ENCODE data around the gene FLNB.

Gene FLNB

GRCh38 chr3:58202917-58203360 is 194.7 kb downstream of the FLNB start:
- TF ChIP-seq POLR2A (IDR thresholded peaks at IDR 0.05; ENCODE audit: low read length) (no peak), GATA1 (IDR thresholded peaks at IDR 0.05; ENCODE audit: low read depth, low read length) (no peak)
- no peak for DNase-seq

GRCh38 chr3:58203541-58203940 is 195.3 kb downstream of the FLNB start:
- TF ChIP-seq POLR2A (IDR thresholded peaks at IDR 0.05; ENCODE audit: low read length) (no peak), GATA1 (IDR thresholded peaks at IDR 0.05; ENCODE audit: low read depth, low read length) (no peak)
- DNase-seq: no peak

DNA sequence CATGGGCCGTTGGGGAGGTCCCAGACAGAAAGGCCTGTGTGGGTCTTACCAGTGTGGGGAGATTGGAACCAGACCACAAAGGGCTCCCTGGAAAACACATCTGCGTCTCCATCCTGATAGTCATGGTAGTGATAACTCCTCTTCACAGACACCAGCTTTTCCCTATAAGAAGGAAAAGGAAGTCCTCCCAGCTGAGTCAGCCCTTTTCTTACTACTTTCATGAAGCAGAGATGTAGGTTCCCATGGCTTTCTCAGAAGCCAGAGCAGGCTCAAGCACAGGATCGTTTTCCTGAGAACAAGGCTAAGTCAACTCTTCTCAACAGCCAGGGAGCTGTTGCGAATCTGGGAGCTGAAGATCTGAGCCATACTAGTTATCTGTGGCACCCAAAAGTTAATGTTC is 196.5 kb downstream of the FLNB start:
- DNase-seq: no peak
- TF ChIP-seq GATA1 (IDR thresholded peaks at IDR 0.05; ENCODE audit: low read depth, low read length): no peak
- TF ChIP-seq POLR2A (IDR thresholded peaks at IDR 0.05; ENCODE audit: low read length): no peak

- no peak for DNase-seq
- TF ChIP-seq POLR2A (IDR thresholded peaks at IDR 0.05; ENCODE audit: low read length) (no peak), GATA1 (IDR thresholded peaks at IDR 0.05; ENCODE audit: low read depth, low read length) (no peak)
Measured at GRCh38 chr3:58205981-58206380, 197.8 kb downstream of the FLNB start.

GRCh38 chr3:58206406-58207011 is 198.3 kb downstream of the FLNB start:
- no peak for DNase-seq
- TF ChIP-seq POLR2A (IDR thresholded peaks at IDR 0.05; ENCODE audit: low read length) (no peak), GATA1 (IDR thresholded peaks at IDR 0.05; ENCODE audit: low read depth, low read length) (no peak)

GRCh38 chr3:58207954-58208353 is 199.7 kb downstream of the FLNB start:
- no peak for TF ChIP-seq GATA1 (IDR thresholded peaks at IDR 0.05; ENCODE audit: low read depth, low read length)
- no peak for TF ChIP-seq POLR2A (IDR thresholded peaks at IDR 0.05; ENCODE audit: low read length)
- DNase-seq: no peak

DNA sequence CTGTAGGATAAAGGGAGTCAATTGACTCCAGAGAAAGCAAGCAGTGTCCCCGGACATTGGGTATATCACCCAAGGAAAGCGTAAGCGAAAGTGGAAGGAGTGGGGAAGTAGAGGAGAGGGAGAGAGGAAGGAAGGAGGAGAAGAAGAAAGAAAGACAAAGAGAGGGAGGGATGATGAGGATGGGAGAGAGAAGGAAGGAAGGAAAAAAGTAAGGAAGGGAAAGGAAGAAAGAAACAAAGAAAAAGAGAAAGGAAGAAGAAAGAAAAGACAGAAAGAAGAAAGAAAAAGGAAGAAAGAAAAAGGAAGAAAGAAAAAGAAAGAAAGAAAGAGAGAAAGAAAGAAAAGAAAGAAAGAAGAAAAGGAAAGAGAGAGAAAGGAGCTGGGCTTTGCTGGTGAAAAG is 201.7 kb downstream of the FLNB start:
- DNase-seq: no peak
- TF ChIP-seq GATA1 (IDR thresholded peaks at IDR 0.05; ENCODE audit: low read depth, low read length): no peak
- no peak for TF ChIP-seq POLR2A (IDR thresholded peaks at IDR 0.05; ENCODE audit: low read length)

- no peak for TF ChIP-seq POLR2A (IDR thresholded peaks at IDR 0.05; ENCODE audit: low read length)
- TF ChIP-seq GATA1 (IDR thresholded peaks at IDR 0.05; ENCODE audit: low read depth, low read length): no peak
- DNase-seq: no peak
Measured at GRCh38 chr3:58210761-58211460, 202.7 kb downstream of the FLNB start, which contains the start of gene DNASE1L3. Gene DNASE1L3, minus strand, starts transcription at chr3:58210972. Its CDS starts 66 bp downstream, at chr3:58210906.

- DNase-seq: no peak
- TF ChIP-seq POLR2A (IDR thresholded peaks at IDR 0.05; ENCODE audit: low read length) (no peak), GATA1 (IDR thresholded peaks at IDR 0.05; ENCODE audit: low read depth, low read length) (no peak)
Measured at GRCh38 chr3:58214484-58215316, 206.5 kb downstream of the FLNB start.

GRCh38 chr3:58215317-58216025 is 207.2 kb downstream of the FLNB start:
- DNase-seq: no peak
- TF ChIP-seq GATA1 (IDR thresholded peaks at IDR 0.05; ENCODE audit: low read depth, low read length): no peak
- TF ChIP-seq POLR2A (IDR thresholded peaks at IDR 0.05; ENCODE audit: low read length): no peak

- DNase-seq: no peak
- TF ChIP-seq GATA1 (IDR thresholded peaks at IDR 0.05; ENCODE audit: low read depth, low read length) (no peak), POLR2A (IDR thresholded peaks at IDR 0.05; ENCODE audit: low read length) (no peak)
Measured at GRCh38 chr3:58216496-58217195, 208.4 kb downstream of the FLNB start.

- DNase-seq: peak; percentile 63 to 73
- TF ChIP-seq POLR2A (IDR thresholded peaks at IDR 0.05; ENCODE audit: low read length) (no peak), GATA1 (IDR thresholded peaks at IDR 0.05; ENCODE audit: low read depth, low read length) (no peak)
Measured at GRCh38 chr3:58217209-58217811, 209.1 kb downstream of the FLNB start.

- no peak for DNase-seq
- no peak for TF ChIP-seq POLR2A (IDR thresholded peaks at IDR 0.05; ENCODE audit: low read length)
- TF ChIP-seq GATA1 (IDR thresholded peaks at IDR 0.05; ENCODE audit: low read depth, low read length): no peak
Measured at GRCh38 chr3:58218904-58219303, 210.7 kb downstream of the FLNB start.
